Activated T-cell treated with anti-CD3 and anti-CD28 coated beads, Interleukin-2, amount 50 U/mL, for 1 hour (primary cell): ENCODE data around the gene LGALS12.

Experiments used
- DNase-seq: peaks from one replicate; pipeline ENCODE4 v3.0.0-alpha.2; 2020

Gene LGALS12

GRCh38 chr11:63505857-63506528, at the start of gene LGALS12:
Gene LGALS12, plus strand, starts transcription at chr11:63506084. Its CDS starts 375 bp downstream, at chr11:63506459.
- no peak for DNase-seq

GRCh38 chr11:63459586-63459985, 46.3 kb upstream of the LGALS12 start:
- no peak for DNase-seq

GRCh38 chr11:63462137-63462536, 43.7 kb upstream of the LGALS12 start:
- no peak for DNase-seq

GRCh38 chr11:63470311-63470710, 35.6 kb upstream of the LGALS12 start:
- DNase-seq = no peak

GRCh38 chr11:63472372-63472771, 33.5 kb upstream of the LGALS12 start:
- no peak for DNase-seq

- DNase-seq = no peak
Observed at GRCh38 chr11:63476618-63477017, 29.3 kb upstream of the LGALS12 start.

GRCh38 chr11:63478896-63479295, 27.0 kb upstream of the LGALS12 start:
- DNase-seq = peak; percentile 36

GRCh38 chr11:63480039-63480438, 25.8 kb upstream of the LGALS12 start:
- no peak for DNase-seq

- DNase-seq = no peak
Observed at GRCh38 chr11:63485777-63486176, 20.1 kb upstream of the LGALS12 start.

- DNase-seq = no peak
Observed at GRCh38 chr11:63488789-63489188, 17.1 kb upstream of the LGALS12 start.

- no peak for DNase-seq
Observed at GRCh38 chr11:63489879-63490278, 16.0 kb upstream of the LGALS12 start.

GRCh38 chr11:63490551-63491239, 15.2 kb upstream of the LGALS12 start, which contains the start of gene PLAAT5:
Gene PLAAT5, minus strand, starts transcription at chr11:63491167. Its CDS starts 133 bp downstream, at chr11:63491034.
- DNase-seq = peak; percentile 45

GRCh38 chr11:63491240-63491587, 14.7 kb upstream of the LGALS12 start:
- no peak for DNase-seq

GRCh38 chr11:63491636-63492372, 14.1 kb upstream of the LGALS12 start:
- DNase-seq = no peak

- DNase-seq = no peak
Observed at GRCh38 chr11:63492441-63492840, 13.4 kb upstream of the LGALS12 start.

GRCh38 chr11:63493127-63493526, 12.8 kb upstream of the LGALS12 start:
- no peak for DNase-seq

GRCh38 chr11:63494975-63495374, 10.9 kb upstream of the LGALS12 start:
- DNase-seq = no peak

GRCh38 chr11:63499874-63500273, 6.0 kb upstream of the LGALS12 start:
- DNase-seq = no peak

- DNase-seq = no peak
Observed at GRCh38 chr11:63501236-63501635, 4.6 kb upstream of the LGALS12 start.

GRCh38 chr11:63502252-63502820, 3.5 kb upstream of the LGALS12 start:
- DNase-seq = no peak

- no peak for DNase-seq
Observed at GRCh38 chr11:63503492-63503891, 2.4 kb upstream of the LGALS12 start.

- no peak for DNase-seq
Observed at GRCh38 chr11:63504054-63504453, 1.8 kb upstream of the LGALS12 start.

GRCh38 chr11:63504933-63505586, 824 bp upstream of the LGALS12 start:
- no peak for DNase-seq
